Endothelial cell (in vitro differentiated cells): ENCODE results near the gene SRL. TPM values are rescaled to one million over a fixed set of nuclear protein-coding genes. Genes with fewer than 3 reads are reported as not detected.
"Not testable (repeated sequence)": the region's sequence is repeated elsewhere in the genome, so short reads cannot be mapped to it uniquely, and the experiment has no call there.

Source experiments
- DNase-seq: peaks from one replicate; pipeline ENCODE4 v3.0.0; 2021; ENCODE audit warnings: low spot score
- H3K27ac Mint-ChIP-seq: one replicate; pipeline ENCODE4 v1.8.0; 2021; ENCODE audit warnings: mixed read lengths, inconsistent platforms; ENCODE audit not compliant: unreplicated experiment
- H3K27me3 Mint-ChIP-seq: one replicate; pipeline ENCODE4 v1.8.0; 2021; ENCODE audit warnings: mild to moderate bottlenecking, moderate library complexity, mixed read lengths, inconsistent platforms; ENCODE audit not compliant: unreplicated experiment
- H3K36me3 Mint-ChIP-seq: one replicate; pipeline ENCODE4 v1.8.0; 2021; ENCODE audit warnings: mild to moderate bottlenecking, low read depth, mixed read lengths, inconsistent platforms; ENCODE audit not compliant: unreplicated experiment
- H3K4me1 Mint-ChIP-seq: one replicate; pipeline ENCODE4 v1.8.0; 2021; ENCODE audit warnings: mild to moderate bottlenecking, mixed read lengths, inconsistent platforms; ENCODE audit not compliant: unreplicated experiment
- H3K4me3 Mint-ChIP-seq: one replicate; pipeline ENCODE4 v1.8.0; 2021; ENCODE audit warnings: mild to moderate bottlenecking, mixed read lengths, inconsistent platforms; ENCODE audit not compliant: unreplicated experiment
- H3K9me3 Mint-ChIP-seq: one replicate; pipeline ENCODE4 v1.8.0; 2021; ENCODE audit warnings: mixed read lengths, inconsistent platforms; ENCODE audit not compliant: unreplicated experiment
- CTCF ChIP-seq: fragments of 200-600 bp; sonication (generic); IDR thresholded peaks from one replicate; pipeline ENCODE4 v1.5.0; 2021; ENCODE audit warnings: antibody characterized with exemption; ENCODE audit not compliant: unreplicated experiment
- total RNA-seq: library from RNA; stranded (reverse); fragmentation: NEBNext Ultra II Directional; extraction: Animal tissue kit (Norgen Biotek cat#: 25700); gene quantifications from one replicate; pipeline ENCODE4 v1.2.1, GENCODE V29; 2021; ENCODE audit not compliant: unreplicated experiment

The SRL gene
- total RNA-seq, 1 donor from 2014 or later = 0.26 TPM

- Mint-ChIP-seq H3K36me3 (no peaks in the 10 kb centered on the region), H3K4me3 (peak overlapping the region; percentile 51), H3K27me3 (peaks cover 12% of the 10 kb centered on the region), H3K27ac (no peak overlapping the region), H3K4me1 (no peaks in the 10 kb centered on the region), H3K9me3 (no peaks in the 10 kb centered on the region)
- DNase-seq = peak; percentile 88
- peak; percentile 95 for TF ChIP-seq CTCF
Observed at GRCh38 chr16:4261557-4262172, 19.8 kb upstream of the SRL start.

- H3K4me3 Mint-ChIP-seq = no peak overlapping the region
- no peaks in the 10 kb centered on the region for H3K9me3 Mint-ChIP-seq
- H3K27ac Mint-ChIP-seq = no peak overlapping the region
- H3K36me3 Mint-ChIP-seq = no peaks in the 10 kb centered on the region
- TF ChIP-seq CTCF = no peak
- H3K4me1 Mint-ChIP-seq = no peaks in the 10 kb centered on the region
- peaks cover 4% of the 10 kb centered on the region for H3K27me3 Mint-ChIP-seq
- no peak for DNase-seq
Observed at GRCh38 chr16:4260360-4260759, 18.5 kb upstream of the SRL start.

- Mint-ChIP-seq H3K36me3 (no peaks in the 10 kb centered on the region), H3K4me1 (no peaks in the 10 kb centered on the region), H3K9me3 (no peaks in the 10 kb centered on the region), H3K27ac (no peak overlapping the region), H3K27me3 (peaks cover 3% of the 10 kb centered on the region), H3K4me3 (no peak overlapping the region)
- DNase-seq = no peak
- TF ChIP-seq CTCF = no peak
Observed at GRCh38 chr16:4257646-4258556, 16.0 kb upstream of the SRL start.

GRCh38 chr16:4253394-4254150, 11.7 kb upstream of the SRL start:
- H3K4me1 Mint-ChIP-seq = peaks cover 2% of the 10 kb centered on the region
- H3K9me3 Mint-ChIP-seq = no peaks in the 10 kb centered on the region
- DNase-seq = peak; percentile 99
- H3K36me3 Mint-ChIP-seq = no peaks in the 10 kb centered on the region
- peaks cover 3% of the 10 kb centered on the region for H3K27me3 Mint-ChIP-seq
- TF ChIP-seq CTCF = no peak
- H3K4me3 Mint-ChIP-seq = peak overlapping the region; percentile 93
- peak overlapping the region; percentile 92 for H3K27ac Mint-ChIP-seq

GRCh38 chr16:4253012-4253393, 11.1 kb upstream of the SRL start:
- peak overlapping the region; percentile 93 for H3K4me3 Mint-ChIP-seq
- H3K36me3 Mint-ChIP-seq, H3K27me3 Mint-ChIP-seq, H3K4me1 Mint-ChIP-seq, DNase-seq, H3K9me3 Mint-ChIP-seq, H3K27ac Mint-ChIP-seq: not testable (repeated sequence)
